ENCODE measurements around the gene ASF1A. TPM values are rescaled to one million over a fixed set of nuclear protein-coding genes. Genes with fewer than 3 reads are reported as not detected.
A peak's percentile ranks its signal among the peaks of the same experiment; 100 is the strongest.

ASF1A gene
- total and polyA plus RNA-seq, 2 of the 13 experiments (the other 11 are each of a cell fraction or from before 2014, with no cell fraction given) = 14.5 to 49.9 TPM

- TF ChIP-seq ZXDC (CRISPR knock-in tag; IDR thresholded peaks at IDR 0.05) = peak; percentile 67; the same call in 1 of the 2 replicates
- no peak for TF ChIP-seq SNAPC5 (CRISPR knock-in tag; IDR thresholded peaks at IDR 0.05; ENCODE audit: borderline replicate concordance)
- TF ChIP-seq ZNF451 (CRISPR knock-in tag; IDR thresholded peaks at IDR 0.05) = peak; percentile 89
- peak; percentile 84; the same call in 1 of the 2 replicates for TF ChIP-seq NFKB2 (CRISPR knock-in tag; IDR thresholded peaks at IDR 0.05; ENCODE audit: borderline replicate concordance)
- TF ChIP-seq GABPA (IDR thresholded peaks at IDR 0.05; ENCODE audit: low read depth, low read length) = peak; percentile 56
- peak; percentile 54; the same call in 1 of the 2 replicates for TF ChIP-seq GABPA (CRISPR knock-in tag; IDR thresholded peaks at IDR 0.05; ENCODE audit: low read depth)
- 0 out of 2 replicates have a peak, but pooled peaks have one; percentile 2 for TF ChIP-seq CEBPG (CRISPR knock-in tag; IDR thresholded peaks at IDR 0.05)
- 0 out of 2 replicates have a peak, but pooled peaks have one; percentile 38 for TF ChIP-seq GLI4 (CRISPR knock-in tag; IDR thresholded peaks at IDR 0.05; ENCODE audit: borderline replicate concordance)
- peak; percentile 20; the same call in 1 of the 2 replicates for TF ChIP-seq USF2 (IDR thresholded peaks at IDR 0.05; ENCODE audit: low read depth, low read length)
- TF ChIP-seq USF2 (CRISPR knock-in tag; IDR thresholded peaks at IDR 0.05; ENCODE audit: borderline replicate concordance) = no peak; the same call in 1 of the 2 replicates
- peak; percentile 39; the same call in 1 of the 2 replicates for TF ChIP-seq LBX2 (CRISPR knock-in tag; IDR thresholded peaks at IDR 0.05; ENCODE audit: borderline replicate concordance)
- no peak for TF ChIP-seq ZNF256 (CRISPR knock-in tag; conservative IDR thresholded peaks at IDR 0.05)
- TF ChIP-seq ATF5 (CRISPR knock-in tag; IDR thresholded peaks at IDR 0.05; ENCODE audit: low read depth) = peak; percentile 66; the same call in 1 of the 2 replicates
- peak; percentile 86; the same call in 1 of the 2 replicates for TF ChIP-seq SP5 (CRISPR knock-in tag; IDR thresholded peaks at IDR 0.05; ENCODE audit: borderline replicate concordance, low read depth)
- TF ChIP-seq MAX (IDR thresholded peaks at IDR 0.05) = peak; percentile 77
- TF ChIP-seq CSRNP1 (CRISPR knock-in tag; IDR thresholded peaks at IDR 0.05) = peak; percentile 84
- TF ChIP-seq ARNTL (CRISPR knock-in tag; IDR thresholded peaks at IDR 0.05) = 0 out of 2 replicates have a peak, but pooled peaks have one; percentile 43
- TF ChIP-seq ARNT2 (CRISPR knock-in tag; IDR thresholded peaks at IDR 0.05; ENCODE audit: low read depth) = peak; percentile 81
- TF ChIP-seq KDM5B (CRISPR knock-in tag; IDR thresholded peaks at IDR 0.05; ENCODE audit: borderline replicate concordance) = peak; percentile 82; the same call in 1 of the 2 replicates
- peak; percentile 75 for TF ChIP-seq DMAP1 (CRISPR knock-in tag; IDR thresholded peaks at IDR 0.05)
Observed at GRCh38 chr6:118934461-118935330, 40.7 kb downstream of the ASF1A start, which contains the start of gene MCM9 (continued).
